IPS-20b (cell line): ENCODE measurements around the gene RNF133.

Experiments
- H3K27ac ChIP-seq: one replicate; pipeline ENCODE4 v1.5.1; 2013; ENCODE audit warnings: low read length
- H3K27me3 ChIP-seq: 2 replicates; pipeline ENCODE4 v1.6.1; 2013; ENCODE audit warnings: mild to moderate bottlenecking, low read length, inconsistent platforms; ENCODE audit not compliant: insufficient read depth
- H3K36me3 ChIP-seq: 2 replicates; pipeline ENCODE4 v1.6.1; 2013; ENCODE audit warnings: low read depth, mild to moderate bottlenecking, inconsistent platforms, low read length, moderate library complexity; ENCODE audit not compliant: insufficient read depth
- H3K4me1 ChIP-seq: 2 replicates; pipeline ENCODE4 v1.6.1; 2013; ENCODE audit warnings: mild to moderate bottlenecking, control low read depth, inconsistent platforms, low read length, moderate library complexity; ENCODE audit not compliant: insufficient read depth
- H3K4me3 ChIP-seq: 2 replicates; pipeline ENCODE4 v1.5.1; 2013; ENCODE audit warnings: mild to moderate bottlenecking, low read length, inconsistent platforms
- H3K9ac ChIP-seq: 2 replicates; pipeline ENCODE4 v1.6.1; 2013; ENCODE audit warnings: low read depth, mild to moderate bottlenecking, inconsistent platforms, low read length, moderate library complexity
- H3K9me3 ChIP-seq: 2 replicates; pipeline ENCODE4 v1.6.1; 2013; ENCODE audit warnings: mild to moderate bottlenecking, low read depth, low read length, inconsistent platforms; ENCODE audit not compliant: insufficient read depth

RNF133 gene, protein sequence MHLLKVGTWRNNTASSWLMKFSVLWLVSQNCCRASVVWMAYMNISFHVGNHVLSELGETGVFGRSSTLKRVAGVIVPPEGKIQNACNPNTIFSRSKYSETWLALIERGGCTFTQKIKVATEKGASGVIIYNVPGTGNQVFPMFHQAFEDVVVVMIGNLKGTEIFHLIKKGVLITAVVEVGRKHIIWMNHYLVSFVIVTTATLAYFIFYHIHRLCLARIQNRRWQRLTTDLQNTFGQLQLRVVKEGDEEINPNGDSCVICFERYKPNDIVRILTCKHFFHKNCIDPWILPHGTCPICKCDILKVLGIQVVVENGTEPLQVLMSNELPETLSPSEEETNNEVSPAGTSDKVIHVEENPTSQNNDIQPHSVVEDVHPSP

DNA sequence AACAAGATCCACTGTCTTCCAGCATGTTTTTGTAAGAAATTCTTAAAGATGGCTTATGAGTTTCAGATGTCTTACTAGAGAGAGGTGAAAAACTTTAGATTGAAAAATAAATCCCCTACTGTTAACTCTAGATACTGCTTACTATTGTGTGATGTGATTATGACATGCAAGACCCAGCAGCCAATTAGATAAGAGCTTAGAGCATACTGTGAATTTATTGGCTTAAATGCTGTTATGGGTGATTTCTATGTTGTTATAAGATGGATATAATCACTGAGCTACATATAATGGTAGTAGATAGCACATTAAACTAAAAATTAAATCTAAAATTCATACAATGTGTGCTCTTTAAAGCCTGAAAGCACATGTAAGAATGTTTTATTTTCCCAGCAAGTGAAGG is at the start of gene RNF133:
Gene RNF133, minus strand, starts transcription at position 101 of the 400 bp plus-strand sequence. CDS start 199 bp downstream, outside the sequence.
- Histone ChIP-seq H3K9me3 (no peaks in the 10 kb centered on the region), H3K4me1 (peaks cover 7% of the 10 kb centered on the region), H3K27me3 (no peaks in the 10 kb centered on the region), H3K36me3 (no peaks in the 10 kb centered on the region), H3K4me3 (no peak within 1 kb of the TSS), H3K9ac (no peak within 1 kb of the TSS), H3K27ac (no peak within 1 kb of the TSS)

DNA sequence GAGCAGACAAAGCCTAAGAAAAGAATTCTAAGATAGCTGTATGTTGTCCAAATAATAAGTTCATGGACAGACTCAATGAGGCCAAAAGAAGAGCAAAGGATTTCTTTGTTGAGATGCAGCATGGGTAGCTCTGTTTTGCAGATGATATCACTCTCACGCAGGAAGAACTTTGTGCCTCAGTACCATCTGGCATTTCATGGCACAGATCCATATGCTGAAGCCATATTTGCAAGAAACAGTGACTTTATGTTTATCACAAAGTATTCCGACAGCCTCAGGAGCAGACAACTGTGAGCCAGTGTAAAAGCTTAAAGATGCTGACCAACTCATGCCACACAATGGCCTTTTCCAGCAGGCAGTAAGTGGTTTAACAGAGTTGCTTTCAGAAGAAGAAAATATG is 49.3 kb upstream of the RNF133 start:
- Histone ChIP-seq H3K36me3 (no peaks in the 10 kb centered on the region), H3K4me3 (no peak overlapping the region), H3K9me3 (no peaks in the 10 kb centered on the region), H3K4me1 (peaks cover 42% of the 10 kb centered on the region), H3K27me3 (no peaks in the 10 kb centered on the region), H3K9ac (no peak overlapping the region), H3K27ac (no peak overlapping the region)

DNA sequence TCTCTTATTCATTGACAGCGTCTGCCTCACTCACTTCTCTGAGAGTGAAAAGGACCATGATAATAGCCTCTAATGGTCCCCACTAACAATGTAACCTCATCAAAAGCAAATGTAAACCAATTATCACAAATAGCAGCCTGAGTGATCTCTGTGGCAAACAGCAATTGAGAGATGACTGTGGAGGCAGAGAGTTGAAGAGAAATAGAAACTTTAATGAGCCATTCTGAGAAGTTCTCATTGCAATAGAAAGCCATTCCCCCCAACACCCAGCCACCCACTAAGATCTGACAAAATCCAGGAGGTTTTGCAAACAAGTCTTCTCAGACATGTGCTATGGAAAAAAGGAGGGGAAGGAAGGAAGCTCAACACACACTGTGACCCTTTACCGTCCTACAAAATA is 48.0 kb upstream of the RNF133 start:
- no peak overlapping the region for H3K4me3 ChIP-seq
- no peak overlapping the region for H3K9ac ChIP-seq
- H3K4me1 ChIP-seq, result peaks cover 42% of the 10 kb centered on the region
- no peak overlapping the region for H3K27ac ChIP-seq
- H3K27me3 ChIP-seq, result no peaks in the 10 kb centered on the region
- H3K36me3 ChIP-seq, result no peaks in the 10 kb centered on the region
- no peaks in the 10 kb centered on the region for H3K9me3 ChIP-seq

DNA sequence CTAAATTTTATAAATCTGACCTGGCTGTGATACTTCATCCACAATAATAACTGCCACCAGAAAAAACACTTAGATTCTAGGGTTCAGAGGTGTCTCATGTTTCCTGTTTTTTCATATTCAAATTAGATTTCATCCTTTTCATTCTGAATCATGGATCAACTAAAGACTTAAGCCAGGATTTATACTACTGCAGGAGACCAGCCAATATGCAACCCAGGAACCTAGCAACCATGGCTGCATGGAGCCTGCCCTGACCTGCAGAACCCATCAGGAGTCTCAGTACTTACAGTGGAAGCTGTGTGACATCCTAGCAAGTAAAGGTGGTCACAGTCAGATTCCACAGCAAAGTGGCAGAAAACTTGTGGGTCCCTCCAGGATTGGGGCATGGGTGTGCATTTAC is 44.3 kb upstream of the RNF133 start:
- no peak overlapping the region for H3K9ac ChIP-seq
- H3K27me3 ChIP-seq, result no peaks in the 10 kb centered on the region
- no peaks in the 10 kb centered on the region for H3K9me3 ChIP-seq
- H3K4me1 ChIP-seq, result peaks cover 46% of the 10 kb centered on the region
- no peak overlapping the region for H3K27ac ChIP-seq
- H3K36me3 ChIP-seq, result no peaks in the 10 kb centered on the region
- H3K4me3 ChIP-seq, result no peak overlapping the region

DNA sequence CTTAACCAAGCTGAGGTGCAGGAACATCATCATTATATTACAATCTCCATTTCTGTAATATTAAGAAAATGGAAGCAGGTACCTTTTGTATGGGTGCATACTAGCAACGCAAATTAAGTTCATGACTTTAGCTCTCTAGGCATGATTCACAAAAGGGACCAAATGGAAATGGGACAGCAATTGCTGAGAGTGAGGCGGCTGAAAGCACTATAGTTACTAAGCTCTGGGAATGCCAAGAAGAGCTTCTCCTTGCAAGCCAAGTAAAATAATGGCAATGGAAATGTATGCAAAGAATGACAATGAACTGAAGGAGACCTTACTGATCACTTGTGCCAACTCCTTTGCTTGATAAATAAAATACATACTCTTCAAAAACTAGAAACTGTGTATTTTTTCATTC is 40.0 kb upstream of the RNF133 start:
- Histone ChIP-seq H3K27ac (no peak overlapping the region), H3K9ac (no peak overlapping the region; the same call in 1 of the 2 replicates), H3K36me3 (no peaks in the 10 kb centered on the region), H3K9me3 (no peaks in the 10 kb centered on the region), H3K27me3 (no peaks in the 10 kb centered on the region), H3K4me3 (no peak overlapping the region), H3K4me1 (peaks cover 58% of the 10 kb centered on the region)

DNA sequence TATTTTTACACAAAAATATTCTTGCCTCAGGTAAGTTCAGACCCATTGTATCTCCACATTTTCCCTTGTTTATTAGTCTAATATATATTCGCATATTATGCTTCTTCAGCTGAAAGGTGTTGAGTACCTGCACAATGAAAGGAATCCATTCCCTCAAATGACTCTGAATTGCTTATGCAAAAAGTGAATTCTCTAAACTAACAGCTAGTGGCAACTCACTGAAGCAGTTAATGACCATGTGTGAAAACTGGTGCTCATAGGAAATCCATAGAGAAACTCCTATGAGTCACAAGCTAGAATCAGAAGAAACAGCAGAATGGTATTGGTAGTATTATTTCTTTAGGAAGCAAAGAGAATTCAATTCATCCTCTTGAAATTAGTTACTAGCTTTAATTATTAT is 37.3 kb upstream of the RNF133 start:
- Histone ChIP-seq H3K27ac (peak overlapping the region; percentile 21), H3K4me1 (peaks cover 54% of the 10 kb centered on the region), H3K9me3 (no peaks in the 10 kb centered on the region; the same call in 1 of the 2 replicates), H3K36me3 (no peaks in the 10 kb centered on the region), H3K4me3 (peak overlapping the region; percentile 41; the same call in 1 of the 2 replicates), H3K9ac (peak overlapping the region; percentile 58; the same call in 1 of the 2 replicates), H3K27me3 (no peaks in the 10 kb centered on the region)

DNA sequence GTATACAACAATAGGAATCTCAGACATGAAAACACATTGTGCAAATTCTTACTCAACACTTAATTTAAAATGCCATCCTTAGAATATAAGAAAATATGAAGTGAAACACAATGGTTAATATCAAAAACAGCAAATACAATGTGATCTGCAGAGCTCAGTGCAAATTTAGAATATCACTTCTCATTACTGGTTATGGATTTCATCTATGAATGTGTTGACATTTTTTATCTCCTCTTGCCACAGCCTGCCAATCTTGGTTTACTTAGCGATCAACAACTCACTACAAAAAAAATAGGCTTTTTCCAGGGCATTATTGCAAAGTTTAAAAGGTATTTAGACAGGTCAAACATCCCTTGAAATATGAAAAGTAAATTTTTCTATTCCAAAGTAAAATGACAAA is 28.8 kb upstream of the RNF133 start:
- Histone ChIP-seq H3K27ac (no peak overlapping the region), H3K9ac (no peak overlapping the region), H3K4me1 (peaks cover 4% of the 10 kb centered on the region; the same call in 1 of the 2 replicates), H3K36me3 (no peaks in the 10 kb centered on the region), H3K9me3 (no peaks in the 10 kb centered on the region), H3K27me3 (no peaks in the 10 kb centered on the region), H3K4me3 (no peak overlapping the region)

DNA sequence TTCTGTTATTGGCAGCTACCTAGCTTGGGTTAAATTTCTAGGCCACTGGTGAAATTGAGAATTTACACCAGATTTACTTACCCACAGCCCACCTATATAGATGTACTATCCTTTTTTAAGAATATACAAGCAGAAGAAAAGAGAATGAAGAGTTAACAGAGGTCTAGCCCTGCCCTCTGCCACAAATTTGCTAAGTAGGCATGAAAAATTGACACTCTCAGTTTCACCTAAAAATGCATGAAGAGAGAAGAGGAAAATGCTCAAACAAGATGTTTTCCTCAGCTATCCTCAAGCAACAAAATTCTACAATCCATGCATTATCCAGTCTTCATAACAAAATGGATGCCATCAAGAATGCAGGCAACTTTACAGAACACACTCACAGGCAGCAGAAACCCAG is 28.4 kb upstream of the RNF133 start:
- H3K36me3 ChIP-seq, result no peaks in the 10 kb centered on the region

DNA sequence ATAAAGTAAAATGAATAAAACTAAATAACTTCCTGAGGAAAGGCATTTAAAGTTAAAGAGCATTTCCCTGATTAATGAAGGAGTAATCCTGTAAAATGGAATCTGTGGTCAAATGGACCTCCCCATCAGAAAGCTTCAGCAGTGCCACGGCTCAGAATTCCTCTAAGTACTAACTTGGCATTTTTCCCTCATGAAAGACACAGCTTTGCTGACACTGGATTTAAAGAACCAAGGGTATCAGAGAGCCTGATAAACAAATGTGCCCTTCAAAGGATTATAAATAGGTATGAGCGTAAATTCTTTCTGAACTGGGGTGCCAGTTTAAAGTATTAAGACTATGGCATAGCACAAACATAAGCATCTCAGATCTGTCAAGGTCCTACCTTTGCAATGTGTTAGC is 28.0 kb upstream of the RNF133 start:
- Histone ChIP-seq H3K4me1 (peaks cover 4% of the 10 kb centered on the region; the same call in 1 of the 2 replicates), H3K27me3 (no peaks in the 10 kb centered on the region), H3K36me3 (no peaks in the 10 kb centered on the region), H3K9ac (no peak overlapping the region), H3K4me3 (no peak overlapping the region), H3K27ac (no peak overlapping the region), H3K9me3 (no peaks in the 10 kb centered on the region)

More for the DNA sequence above, 28.4 kb upstream of the RNF133 start:
- H3K27me3 ChIP-seq, result no peaks in the 10 kb centered on the region
- H3K9me3 ChIP-seq, result no peaks in the 10 kb centered on the region
- H3K4me1 ChIP-seq, result peaks cover 4% of the 10 kb centered on the region; the same call in 1 of the 2 replicates
- H3K27ac ChIP-seq, result no peak overlapping the region
- H3K4me3 ChIP-seq, result no peak overlapping the region
- no peak overlapping the region for H3K9ac ChIP-seq

DNA sequence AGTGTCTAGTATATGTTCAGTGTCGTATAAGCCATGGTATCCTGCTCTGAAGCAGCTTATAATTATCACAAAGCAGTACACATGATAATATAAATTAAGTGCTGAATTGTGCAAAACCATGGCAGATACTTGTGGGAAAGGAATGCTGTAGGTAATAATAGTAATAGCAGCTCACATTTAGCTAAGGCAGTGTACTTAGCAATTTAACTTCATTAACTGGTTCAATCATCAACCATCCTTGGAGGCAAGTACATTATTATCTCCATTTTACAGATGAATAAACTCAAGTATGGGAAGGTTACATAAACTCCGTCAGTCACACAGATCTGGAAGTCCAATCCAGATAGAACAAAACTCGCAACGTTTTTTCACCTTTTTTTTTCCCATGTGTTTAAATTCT is 25.4 kb upstream of the RNF133 start:
- H3K27ac ChIP-seq, result no peak overlapping the region
- no peaks in the 10 kb centered on the region for H3K36me3 ChIP-seq
- H3K9ac ChIP-seq, result no peak overlapping the region
- H3K4me3 ChIP-seq, result no peak overlapping the region
- no peaks in the 10 kb centered on the region for H3K27me3 ChIP-seq
- no peaks in the 10 kb centered on the region for H3K4me1 ChIP-seq
- no peaks in the 10 kb centered on the region for H3K9me3 ChIP-seq

DNA sequence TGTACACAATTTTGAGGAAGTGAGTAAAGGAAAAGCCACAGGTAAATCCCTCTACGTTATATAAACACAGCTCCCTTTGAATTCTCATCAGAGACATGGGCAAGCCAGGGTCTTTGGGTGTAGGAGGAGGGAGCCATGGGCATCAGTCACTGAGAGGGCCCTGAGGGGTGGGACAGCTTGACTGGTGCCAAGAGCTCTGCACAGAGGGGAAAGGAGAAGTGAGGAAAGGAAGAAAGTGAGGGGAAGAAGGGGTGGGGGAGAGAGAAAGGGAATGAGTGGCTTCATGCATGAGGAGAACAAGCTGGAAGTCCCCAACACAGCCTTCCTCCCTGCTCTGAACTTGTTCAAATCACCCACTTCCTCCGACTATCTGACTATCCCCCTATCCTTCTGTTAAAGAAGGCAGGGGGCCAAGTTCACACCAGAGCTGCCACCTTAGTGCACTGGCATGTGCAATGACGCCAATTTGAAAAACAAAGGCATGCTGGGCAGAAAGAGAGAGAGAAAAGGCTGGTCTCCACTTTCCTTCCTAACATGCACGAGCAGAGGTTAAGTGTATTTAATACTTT is 20.2 kb upstream of the RNF133 start:
- Histone ChIP-seq H3K27me3 (no peaks in the 10 kb centered on the region), H3K9me3 (no peaks in the 10 kb centered on the region)

More for the DNA sequence above, 20.2 kb upstream of the RNF133 start:
- Histone ChIP-seq H3K27ac (no peak overlapping the region), H3K9ac (no peak overlapping the region), H3K36me3 (no peaks in the 10 kb centered on the region), H3K4me1 (0 out of 2 replicates have a peak, but pooled peaks cover 4% of the 10 kb centered on the region), H3K4me3 (no peak overlapping the region)
